RWPE2 (cell line): ENCODE measurements around the gene BRINP2.

Experiments
- ATAC-seq: fragments of 200-7000 bp; cut with Tn5 transposase; 3 replicates; pipeline ENCODE4 v1.9.1; 2021; ENCODE audit warnings: low read depth
- DNase-seq: peaks from one replicate; pipeline ENCODE4 v3.0.0-alpha.2; 2020; ENCODE audit warnings: low spot score
- H3K27ac ChIP-seq: fragments of 450-650 bp; 2 replicates; pipeline ENCODE4 v1.5.1; 2017; ENCODE audit warnings: mild to moderate bottlenecking; ENCODE audit not compliant: poor library complexity, severe bottlenecking
- H3K27me3 ChIP-seq: fragments of 250-450 bp; sonication (Bioruptor Pico); 2 replicates; pipeline ENCODE4 v1.5.1; 2021; ENCODE audit warnings: mild to moderate bottlenecking, moderate library complexity; ENCODE audit not compliant: insufficient read depth, poor library complexity, severe bottlenecking
- H3K36me3 ChIP-seq: fragments of 250-450 bp; sonication (Bioruptor Pico); 2 replicates; pipeline ENCODE4 v1.5.1; 2020; ENCODE audit warnings: low read depth, mild to moderate bottlenecking, moderate library complexity
- H3K4me1 ChIP-seq: fragments of 250-450 bp; sonication (Bioruptor Pico); 2 replicates; pipeline ENCODE4 v1.5.1; 2021; ENCODE audit warnings: mild to moderate bottlenecking, moderate library complexity; ENCODE audit not compliant: insufficient read depth, poor library complexity, severe bottlenecking
- H3K4me3 ChIP-seq: fragments of 250-450 bp; sonication (Bioruptor Pico); 2 replicates; pipeline ENCODE4 v1.5.1; 2021; ENCODE audit warnings: mild to moderate bottlenecking, moderate library complexity; ENCODE audit not compliant: severe bottlenecking
- H3K9me3 ChIP-seq: fragments of 250-450 bp; sonication (Bioruptor Pico); 2 replicates; pipeline ENCODE4 v1.5.1; 2021; ENCODE audit warnings: mild to moderate bottlenecking, moderate library complexity; ENCODE audit not compliant: severe bottlenecking
- CTCF ChIP-seq: fragments of 450-650 bp; IDR thresholded peaks from one replicate; pipeline ENCODE4 v1.5.1; 2017; ENCODE audit warnings: mild to moderate bottlenecking, moderate library complexity; ENCODE audit not compliant: poor library complexity, severe bottlenecking

The BRINP2 gene

GRCh38 chr1:177228693-177229065 lies 57.9 kb downstream of the BRINP2 start:
- no peak for DNase-seq
- H3K27ac ChIP-seq = no peak overlapping the region

GRCh38 chr1:177229781-177230180 lies 59.0 kb downstream of the BRINP2 start:
- H3K4me1 ChIP-seq = no peaks in the 10 kb centered on the region
- no peaks in the 10 kb centered on the region for H3K27me3 ChIP-seq
- no peak for ATAC-seq
- no peaks in the 10 kb centered on the region for H3K9me3 ChIP-seq
- no peak for DNase-seq
- no peak overlapping the region for H3K27ac ChIP-seq
- no peak overlapping the region for H3K4me3 ChIP-seq
- H3K36me3 ChIP-seq = no peaks in the 10 kb centered on the region
- no peak for TF ChIP-seq CTCF

More at GRCh38 chr1:177228693-177229065, 57.9 kb downstream of the BRINP2 start:
- no peaks in the 10 kb centered on the region for H3K27me3 ChIP-seq
- no peaks in the 10 kb centered on the region for H3K9me3 ChIP-seq
- no peaks in the 10 kb centered on the region for H3K36me3 ChIP-seq
- H3K4me1 ChIP-seq = no peaks in the 10 kb centered on the region
- no peak for TF ChIP-seq CTCF
- peak; percentile 83 for ATAC-seq
- H3K4me3 ChIP-seq = no peak overlapping the region

- no peak overlapping the region for H3K4me3 ChIP-seq
- TF ChIP-seq CTCF = no peak
- H3K4me1 ChIP-seq = no peaks in the 10 kb centered on the region
- no peak overlapping the region for H3K27ac ChIP-seq
- H3K9me3 ChIP-seq = no peaks in the 10 kb centered on the region
- no peaks in the 10 kb centered on the region for H3K27me3 ChIP-seq
- DNase-seq (no peak), ATAC-seq (no peak)
- H3K36me3 ChIP-seq = no peaks in the 10 kb centered on the region
These were observed 59.7 kb downstream of the BRINP2 start for GRCh38 chr1:177230228-177231016.

GRCh38 chr1:177235350-177235749 lies 64.6 kb downstream of the BRINP2 start:
- no peak overlapping the region for H3K4me3 ChIP-seq
- H3K9me3 ChIP-seq = no peaks in the 10 kb centered on the region
- H3K27me3 ChIP-seq = no peaks in the 10 kb centered on the region
- H3K36me3 ChIP-seq = no peaks in the 10 kb centered on the region
- ATAC-seq (no peak), DNase-seq (no peak)
- no peak for TF ChIP-seq CTCF
- no peaks in the 10 kb centered on the region for H3K4me1 ChIP-seq
- H3K27ac ChIP-seq = no peak overlapping the region

- no peak overlapping the region for H3K27ac ChIP-seq
- H3K9me3 ChIP-seq = no peaks in the 10 kb centered on the region
- TF ChIP-seq CTCF = no peak
- no peaks in the 10 kb centered on the region for H3K4me1 ChIP-seq
- H3K36me3 ChIP-seq = no peaks in the 10 kb centered on the region
- no peaks in the 10 kb centered on the region for H3K27me3 ChIP-seq
- ATAC-seq (no peak), DNase-seq (no peak)
- H3K4me3 ChIP-seq = no peak overlapping the region
These were observed 66.2 kb downstream of the BRINP2 start for GRCh38 chr1:177236962-177237361.
